NB4 (cell line): ENCODE measurements around the gene ODAD3.

Experiments
- CTCF ChIP-seq: IDR thresholded peaks from one replicate; pipeline ENCODE4 v1.5.1; 2012; ENCODE audit warnings: low read depth, low read length
- POLR2A ChIP-seq: IDR thresholded peaks from 2 replicates; pipeline ENCODE4 v1.6.1; 2011; ENCODE audit warnings: mild to moderate bottlenecking; ENCODE audit not compliant: insufficient read length; ENCODE audit errors: extremely low read depth

GRCh38 chr19:11400798-11401197 is 34.1 kb downstream of the ODAD3 start:
- no peak for TF ChIP-seq POLR2A
- no peak for TF ChIP-seq CTCF
